Measurements from ENCODE around the gene INPP5J. TPM values are rescaled to one million over a fixed set of nuclear protein-coding genes. Genes with fewer than 3 reads are reported as not detected.
A peak's percentile ranks its signal among the peaks of the same experiment; 100 is the strongest.

Gene INPP5J
- total RNA-seq, 1 experiment from 2014 or later = 1.7 TPM

DNA sequence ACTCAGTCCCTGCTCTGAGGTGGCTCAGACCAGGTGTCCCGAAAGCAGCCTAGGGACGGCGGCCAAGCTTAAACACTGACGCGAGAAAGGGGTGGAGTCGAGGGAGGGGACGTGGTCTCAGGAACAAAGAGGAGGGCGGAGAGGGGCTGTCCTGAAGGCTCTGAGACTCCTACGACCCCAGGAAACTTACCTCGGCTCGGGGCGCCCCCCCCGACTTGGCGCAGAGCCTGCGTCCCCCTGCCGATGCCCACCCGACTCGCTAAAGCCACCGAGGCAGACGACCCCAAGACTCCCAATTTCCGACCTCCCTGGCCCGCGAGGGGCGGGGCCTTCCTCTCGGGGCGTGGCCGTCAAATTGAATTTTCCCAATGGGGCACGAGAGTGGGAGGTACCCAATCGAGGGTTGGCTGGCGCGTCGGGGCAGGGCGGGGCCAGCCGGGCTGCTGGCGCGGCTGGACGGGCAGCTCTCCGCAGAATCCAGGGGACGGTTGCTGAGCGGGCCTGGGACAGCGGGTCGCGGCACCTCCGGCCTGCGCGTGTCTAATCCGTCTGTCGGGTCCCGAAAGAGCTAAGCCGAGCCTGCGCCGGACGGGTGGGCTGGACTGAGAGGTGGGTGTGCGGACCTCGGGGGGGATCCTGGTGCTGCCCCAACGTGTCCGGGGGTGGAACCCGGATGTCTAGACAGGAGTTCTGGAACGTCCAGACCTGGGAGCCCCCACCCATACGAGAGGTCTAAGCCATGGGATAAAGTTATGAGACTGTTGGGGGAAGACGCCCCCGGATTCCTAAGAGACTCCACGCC lies 41.7 kb upstream of the INPP5J start, which contains the start of gene SMTN:
Gene SMTN, plus strand, starts transcription at position 471 of the 802 bp plus-strand sequence. CDS start 1,941 bp downstream, outside the sequence.
- H3K36me3 ChIP-seq (ENCODE audit: control insufficient read depth, insufficient read depth, low read length) = peaks cover 5% of the 10 kb centered on the region; the same call in 1 of the 2 replicates
- ChIA-PET CTCF (interaction anchor here (0.9 kb wide), 1 partner anchor 20 kb away, joined by 3 read pairs; no protein-coding TSS in a partner anchor), POLR2A (interaction anchor here (0.5 to 0.7 kb wide), 3 partner anchors 13 to 160 kb away, joined by 3 to 10 read pairs (median 4); no protein-coding TSS in a partner anchor)
- H3K4me3 ChIP-seq (ENCODE audit: low read depth in 2 of 2, low read length in 2 of 2) = peak within 1 kb of the TSS; percentile 73 to 79
- no peaks in the 10 kb centered on the region for H3K27me3 ChIP-seq (ENCODE audit: control insufficient read depth, insufficient read depth, low read length)
- no TSS peak for BruUV-seq (replicated peaks)
- ATAC-seq (peak; percentile 85), DNase-seq (ENCODE audit: low read depth, low spot score) (no peak)
- intact Hi-C loops (cut with micrococcal nuclease; ENCODE audit: unreplicated experiment) = loop anchor here (5.0 kb wide), 1 partner anchor 134 kb away; no protein-coding TSS in a partner anchor
- TF ChIP-seq POLR2AphosphoS5 (IDR thresholded peaks at IDR 0.05; ENCODE audit: low read depth, low read length) (peak; percentile 77), TCF7L2 (IDR thresholded peaks at IDR 0.05; ENCODE audit: low read depth, low read length) (0 out of 2 replicates have a peak, but pooled peaks have one; percentile 44), SIN3A (IDR thresholded peaks at IDR 0.05; ENCODE audit: borderline replicate concordance, insufficient read depth, low read depth, low read length) (0 out of 2 replicates have a peak, but pooled peaks have one; percentile 10)
- TF ChIP-seq, protein P1, sequence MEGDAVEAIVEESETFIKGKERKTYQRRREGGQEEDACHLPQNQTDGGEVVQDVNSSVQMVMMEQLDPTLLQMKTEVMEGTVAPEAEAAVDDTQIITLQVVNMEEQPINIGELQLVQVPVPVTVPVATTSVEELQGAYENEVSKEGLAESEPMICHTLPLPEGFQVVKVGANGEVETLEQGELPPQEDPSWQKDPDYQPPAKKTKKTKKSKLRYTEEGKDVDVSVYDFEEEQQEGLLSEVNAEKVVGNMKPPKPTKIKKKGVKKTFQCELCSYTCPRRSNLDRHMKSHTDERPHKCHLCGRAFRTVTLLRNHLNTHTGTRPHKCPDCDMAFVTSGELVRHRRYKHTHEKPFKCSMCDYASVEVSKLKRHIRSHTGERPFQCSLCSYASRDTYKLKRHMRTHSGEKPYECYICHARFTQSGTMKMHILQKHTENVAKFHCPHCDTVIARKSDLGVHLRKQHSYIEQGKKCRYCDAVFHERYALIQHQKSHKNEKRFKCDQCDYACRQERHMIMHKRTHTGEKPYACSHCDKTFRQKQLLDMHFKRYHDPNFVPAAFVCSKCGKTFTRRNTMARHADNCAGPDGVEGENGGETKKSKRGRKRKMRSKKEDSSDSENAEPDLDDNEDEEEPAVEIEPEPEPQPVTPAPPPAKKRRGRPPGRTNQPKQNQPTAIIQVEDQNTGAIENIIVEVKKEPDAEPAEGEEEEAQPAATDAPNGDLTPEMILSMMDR (IDR thresholded peaks at IDR 0.05) = no peak
- TF ChIP-seq, protein P2, sequence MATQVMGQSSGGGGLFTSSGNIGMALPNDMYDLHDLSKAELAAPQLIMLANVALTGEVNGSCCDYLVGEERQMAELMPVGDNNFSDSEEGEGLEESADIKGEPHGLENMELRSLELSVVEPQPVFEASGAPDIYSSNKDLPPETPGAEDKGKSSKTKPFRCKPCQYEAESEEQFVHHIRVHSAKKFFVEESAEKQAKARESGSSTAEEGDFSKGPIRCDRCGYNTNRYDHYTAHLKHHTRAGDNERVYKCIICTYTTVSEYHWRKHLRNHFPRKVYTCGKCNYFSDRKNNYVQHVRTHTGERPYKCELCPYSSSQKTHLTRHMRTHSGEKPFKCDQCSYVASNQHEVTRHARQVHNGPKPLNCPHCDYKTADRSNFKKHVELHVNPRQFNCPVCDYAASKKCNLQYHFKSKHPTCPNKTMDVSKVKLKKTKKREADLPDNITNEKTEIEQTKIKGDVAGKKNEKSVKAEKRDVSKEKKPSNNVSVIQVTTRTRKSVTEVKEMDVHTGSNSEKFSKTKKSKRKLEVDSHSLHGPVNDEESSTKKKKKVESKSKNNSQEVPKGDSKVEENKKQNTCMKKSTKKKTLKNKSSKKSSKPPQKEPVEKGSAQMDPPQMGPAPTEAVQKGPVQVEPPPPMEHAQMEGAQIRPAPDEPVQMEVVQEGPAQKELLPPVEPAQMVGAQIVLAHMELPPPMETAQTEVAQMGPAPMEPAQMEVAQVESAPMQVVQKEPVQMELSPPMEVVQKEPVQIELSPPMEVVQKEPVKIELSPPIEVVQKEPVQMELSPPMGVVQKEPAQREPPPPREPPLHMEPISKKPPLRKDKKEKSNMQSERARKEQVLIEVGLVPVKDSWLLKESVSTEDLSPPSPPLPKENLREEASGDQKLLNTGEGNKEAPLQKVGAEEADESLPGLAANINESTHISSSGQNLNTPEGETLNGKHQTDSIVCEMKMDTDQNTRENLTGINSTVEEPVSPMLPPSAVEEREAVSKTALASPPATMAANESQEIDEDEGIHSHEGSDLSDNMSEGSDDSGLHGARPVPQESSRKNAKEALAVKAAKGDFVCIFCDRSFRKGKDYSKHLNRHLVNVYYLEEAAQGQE (IDR thresholded peaks at IDR 0.05; ENCODE audit: insufficient read depth in 1 of 2, low read depth in 2 of 2, low read length in 1 of 2) = no peak
- peaks cover 16% of the 10 kb centered on the region for H3K4me1 ChIP-seq (ENCODE audit: control insufficient read depth, insufficient read depth, low read length)
- in situ Hi-C loops (cut with HindIII; ENCODE audit: low pct_unique_long_range_greater_than_20kb, low sequenced_read_pairs) = no loop called here
- H3K9me3 ChIP-seq (ENCODE audit: control insufficient read depth, insufficient read depth, low read depth, low read length) = no peaks in the 10 kb centered on the region
- H3K27ac ChIP-seq (ENCODE audit: low read length) = peak within 1 kb of the TSS; percentile 76

DNA sequence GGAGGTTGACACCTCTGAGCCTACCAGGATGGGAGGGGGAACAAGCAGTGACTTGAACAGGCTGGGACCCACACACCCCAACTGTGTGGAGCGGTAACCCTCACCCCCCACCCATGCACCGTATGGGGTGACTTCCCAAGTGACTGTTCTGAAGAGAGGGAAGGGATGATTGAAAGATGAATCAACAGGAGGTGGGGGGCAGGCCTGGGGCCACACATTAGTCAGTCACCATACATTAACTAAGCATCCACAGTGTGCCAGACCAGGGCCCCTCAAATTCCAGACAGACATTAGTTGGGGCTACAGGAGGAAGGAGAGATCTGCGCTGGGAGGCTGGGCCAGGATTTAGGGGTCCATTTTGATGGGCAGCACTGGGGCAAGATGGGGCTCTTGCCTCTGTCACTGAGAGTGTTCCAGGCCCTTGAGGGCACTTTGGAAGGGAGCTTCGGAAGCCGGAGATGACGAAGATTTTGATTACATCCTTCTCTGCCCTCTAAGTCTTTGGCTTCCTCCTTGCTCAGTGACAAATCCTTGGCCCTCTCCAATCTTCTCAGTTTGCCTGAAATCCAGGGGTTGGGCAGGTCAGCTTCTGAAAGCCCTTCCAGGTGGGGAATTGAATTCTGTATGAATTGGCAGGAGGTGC lies 40.7 kb upstream of the INPP5J start:
- H3K9me3 ChIP-seq (ENCODE audit: control insufficient read depth, insufficient read depth, low read depth, low read length) = no peaks in the 10 kb centered on the region
- H3K27me3 ChIP-seq (ENCODE audit: control insufficient read depth, insufficient read depth, low read length) = no peaks in the 10 kb centered on the region
- peak overlapping the region; percentile 73 to 79 for H3K4me3 ChIP-seq (ENCODE audit: low read depth in 2 of 2, low read length in 2 of 2)
- TF ChIP-seq TCF7L2 (IDR thresholded peaks at IDR 0.05; ENCODE audit: low read depth, low read length) = no peak
- no peak for TF ChIP-seq SIN3A (IDR thresholded peaks at IDR 0.05; ENCODE audit: borderline replicate concordance, insufficient read depth, low read depth, low read length)
- TF ChIP-seq POLR2AphosphoS5 (IDR thresholded peaks at IDR 0.05; ENCODE audit: low read depth, low read length) = no peak
- TF ChIP-seq, protein P2 (IDR thresholded peaks at IDR 0.05; ENCODE audit: insufficient read depth in 1 of 2, low read depth in 2 of 2, low read length in 1 of 2) = no peak
- TF ChIP-seq, protein P1 (IDR thresholded peaks at IDR 0.05) = no peak
- TSS peak; percentile 86 for BruUV-seq (replicated peaks)
- ChIA-PET CTCF (no interaction called here), POLR2A (interaction anchor here (0.9 kb wide), 1 partner anchor 112 kb away, joined by 3 read pairs; no protein-coding TSS in a partner anchor)
- peaks cover 16% of the 10 kb centered on the region for H3K4me1 ChIP-seq (ENCODE audit: control insufficient read depth, insufficient read depth, low read length)
- ATAC-seq = no peak
- DNase-seq (ENCODE audit: low read depth, low spot score) = no peak
- in situ Hi-C loops (cut with HindIII; ENCODE audit: low pct_unique_long_range_greater_than_20kb, low sequenced_read_pairs) = no loop called here
- peak overlapping the region; percentile 76 for H3K27ac ChIP-seq (ENCODE audit: low read length)
- peaks cover 5% of the 10 kb centered on the region; the same call in 1 of the 2 replicates for H3K36me3 ChIP-seq (ENCODE audit: control insufficient read depth, insufficient read depth, low read length)
- intact Hi-C loops (cut with micrococcal nuclease; ENCODE audit: unreplicated experiment) = loop anchor here (5.0 kb wide), 1 partner anchor 135 kb away; no protein-coding TSS in a partner anchor

Data from Panc1 (cell line).